DMS153 treated with DMSO at 0.1 percent for 48 hours (cell line): ENCODE data around the gene UST.
"Not testable (repeated sequence)": the region's sequence is repeated elsewhere in the genome, so short reads cannot be mapped to it uniquely, and the experiment has no call there.

Experiments used
- DNase-seq: peaks from one replicate; lab custom pipeline; 2025; ENCODE audit not compliant: unreplicated experiment; lab: John Stamatoyannopoulos, UW

UST gene

DNA sequence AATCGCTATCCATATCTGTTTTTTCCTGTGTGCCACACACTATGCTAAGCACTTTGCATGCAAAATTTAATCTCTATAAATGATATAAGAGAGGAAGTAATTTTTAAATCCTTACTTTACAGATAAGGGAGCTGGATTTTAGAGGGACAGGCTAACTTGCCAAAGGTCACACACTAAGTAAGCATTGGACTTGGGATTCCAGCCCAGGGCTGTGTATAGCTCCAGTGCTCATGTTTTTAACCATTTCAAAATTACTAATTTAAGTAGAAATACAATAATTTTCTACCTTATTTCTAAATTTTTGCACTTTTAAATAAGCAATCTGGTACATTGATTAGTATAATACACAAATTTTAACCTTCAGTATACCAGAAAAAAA lies 144.6 kb downstream of the UST start:
- no peak for DNase-seq

DNA sequence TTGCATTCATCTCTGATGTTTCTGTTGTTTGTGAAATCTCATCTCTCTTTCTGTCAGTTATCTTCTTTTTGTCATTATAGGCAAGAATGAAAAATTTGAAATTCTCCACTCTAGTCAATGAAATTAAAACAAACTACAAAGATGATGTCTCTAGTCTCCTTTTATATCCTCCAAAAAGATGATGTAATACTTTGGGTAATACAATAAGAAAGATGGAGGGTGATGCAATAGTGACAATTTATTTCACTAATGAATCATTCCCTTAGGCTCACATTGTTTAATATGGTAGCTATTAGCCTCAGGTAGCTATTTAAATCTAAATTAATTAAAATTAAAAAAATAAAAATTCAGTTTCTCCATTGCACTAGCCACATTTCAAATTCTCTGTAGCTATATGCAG lies 145.4 kb downstream of the UST start:
- DNase-seq, result no peak

DNA sequence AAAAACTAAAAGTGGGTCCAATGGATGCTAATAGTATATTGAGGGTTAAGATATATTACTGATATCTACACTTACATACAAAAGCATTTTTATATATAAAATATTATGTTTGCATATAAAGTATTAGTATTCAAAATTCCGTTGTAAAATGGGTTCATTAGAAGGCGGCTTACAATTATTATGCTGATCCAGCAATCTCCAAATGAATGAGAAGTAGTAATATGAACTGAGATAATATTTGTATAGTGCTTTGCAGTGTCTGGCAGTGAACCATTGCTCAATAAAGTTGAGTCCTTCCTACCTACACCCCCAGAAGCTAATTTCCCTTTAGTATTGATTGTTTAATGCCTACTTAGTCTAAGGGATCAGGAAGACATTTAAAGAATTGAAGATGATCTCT lies 146.2 kb downstream of the UST start:
- DNase-seq, result no peak

GRCh38 chr6:148893481-148893880 lies 146.7 kb downstream of the UST start:
- no peak for DNase-seq

DNA sequence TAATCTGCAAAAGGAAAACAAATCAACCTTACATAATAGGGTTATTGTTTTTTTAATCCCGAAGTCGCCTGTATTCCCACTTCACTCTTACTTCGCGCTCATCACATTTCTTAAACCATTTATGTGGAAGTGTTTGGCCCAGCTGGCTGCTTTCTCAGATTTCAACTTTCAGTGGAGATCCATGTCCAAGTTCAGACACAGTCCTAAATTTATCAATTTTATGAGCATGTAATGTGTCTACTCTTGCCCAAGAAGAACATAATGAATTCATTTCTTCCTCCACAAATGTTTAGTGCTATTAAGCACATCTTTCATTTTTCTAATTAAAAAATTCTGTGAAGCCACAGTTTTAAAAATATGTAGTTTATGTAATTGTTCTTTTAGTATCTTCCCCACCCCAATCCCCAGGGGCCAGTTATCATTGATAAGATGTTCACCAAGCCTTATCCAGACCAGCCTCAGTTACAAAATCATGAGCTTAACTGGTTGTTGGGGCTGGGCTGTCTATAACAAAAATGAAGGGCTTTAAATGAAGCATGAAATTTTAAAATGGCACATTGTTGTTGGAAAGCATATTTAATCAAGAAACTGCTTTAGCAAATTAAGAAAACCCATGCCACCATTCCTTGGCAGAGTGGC lies 151.7 kb downstream of the UST start:
- DNase-seq, result no peak

DNA sequence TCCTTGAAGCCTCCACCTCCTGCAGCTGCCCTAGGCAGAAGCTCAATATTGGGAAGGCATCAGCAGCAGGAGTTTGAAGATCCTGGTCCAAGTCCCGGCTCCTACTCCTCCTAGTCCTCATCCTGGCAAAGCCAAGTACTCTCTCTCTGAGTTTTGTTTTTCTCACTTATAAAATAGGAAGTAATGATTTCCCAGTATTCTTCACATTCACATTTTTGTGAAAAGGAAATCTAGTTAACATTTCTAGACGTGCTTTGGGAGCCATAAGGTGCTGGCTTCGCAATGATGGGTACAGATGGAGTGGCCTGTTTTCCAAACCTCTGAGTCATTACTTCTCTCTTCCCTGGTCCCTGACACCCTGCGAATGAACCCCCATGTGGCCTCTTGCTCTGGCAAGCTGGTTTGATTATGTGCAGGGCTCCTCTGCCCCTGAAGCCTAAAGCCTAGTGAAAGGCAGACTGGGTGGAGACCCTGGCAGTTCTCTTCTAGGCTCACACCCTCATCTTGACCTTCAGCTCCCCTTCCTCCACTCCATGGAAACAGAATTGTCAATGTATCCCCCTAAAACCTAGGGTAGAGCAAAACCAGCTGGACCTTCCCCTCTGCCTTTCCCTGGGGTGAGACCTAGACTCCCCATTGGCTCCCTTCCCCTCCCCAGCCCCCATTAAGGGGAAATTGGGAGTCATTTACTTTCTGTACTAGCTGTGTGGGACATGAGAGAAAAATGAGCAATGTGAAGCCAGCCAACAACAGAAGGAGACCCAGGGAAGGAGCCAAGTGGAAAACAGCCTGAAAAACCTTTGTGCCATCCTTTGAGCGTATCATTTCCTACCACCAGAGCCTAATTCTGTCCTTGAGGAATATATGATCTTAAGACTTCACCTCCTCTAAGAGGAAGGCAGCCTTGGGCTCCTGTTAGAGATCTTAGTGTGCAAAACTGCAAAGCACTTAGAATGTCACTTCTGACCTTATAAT lies 158.4 kb downstream of the UST start:
- no peak for DNase-seq

DNA sequence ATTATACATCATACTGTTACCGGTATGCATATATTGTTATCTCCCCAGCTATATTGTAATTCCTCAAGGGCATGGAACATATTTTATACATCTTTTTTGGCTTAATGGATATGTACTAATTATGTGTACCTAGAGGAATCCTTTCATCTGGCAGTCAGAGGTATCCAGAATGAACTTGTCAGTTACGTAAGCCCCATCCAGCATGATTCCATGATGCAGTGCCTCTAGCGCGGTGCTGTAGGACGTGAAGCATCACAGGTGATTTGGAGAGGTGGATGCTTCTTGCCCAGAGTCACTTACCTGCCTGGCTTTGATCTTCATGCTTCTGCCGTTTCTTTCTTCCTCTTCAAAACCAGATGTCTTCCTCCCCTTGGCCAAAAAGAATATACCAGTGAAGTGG lies 159.1 kb downstream of the UST start:
- no peak for DNase-seq

DNA sequence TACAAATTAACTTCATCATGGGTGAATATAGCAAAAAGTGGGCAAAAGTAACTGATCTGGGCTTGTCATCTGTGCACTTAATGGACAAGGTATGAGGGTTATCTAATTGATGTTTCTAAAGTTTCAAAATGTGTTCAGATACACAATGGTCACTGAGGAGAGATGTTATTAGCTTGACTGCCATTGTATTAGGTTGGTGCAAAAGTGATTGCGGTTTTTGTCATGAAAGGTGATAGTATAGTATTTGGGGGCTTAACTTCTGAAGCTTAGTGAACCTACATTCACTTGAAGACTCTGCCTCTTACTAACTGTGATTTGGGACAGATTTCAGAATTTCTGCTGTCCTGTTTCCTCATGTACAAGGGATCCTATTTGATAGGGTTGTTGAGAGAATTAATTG lies 159.6 kb downstream of the UST start:
- no peak for DNase-seq

GRCh38 chr6:148907573-148907972 lies 160.7 kb downstream of the UST start:
- DNase-seq, result no peak

DNA sequence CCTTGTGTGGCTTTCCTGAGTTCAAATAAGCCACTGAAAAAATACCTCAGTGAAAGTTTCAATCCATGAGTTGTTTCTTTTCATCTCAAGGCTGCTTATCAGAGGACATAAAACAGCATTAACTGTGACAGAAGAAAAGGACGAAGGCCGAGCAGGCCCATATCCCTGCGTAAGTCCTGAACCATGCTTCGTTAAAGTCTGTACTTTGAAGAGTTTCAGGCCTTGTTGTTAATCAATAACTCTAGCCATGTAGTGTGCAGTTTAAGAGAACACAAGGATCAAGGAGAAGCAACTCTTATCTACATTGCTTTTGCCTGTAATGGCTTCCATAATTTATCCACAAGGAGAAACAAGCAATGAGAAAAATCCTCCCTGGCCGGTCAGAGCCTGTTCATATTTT lies 165.4 kb downstream of the UST start:
- DNase-seq, result no peak

- DNase-seq, result no peak
Observed at GRCh38 chr6:148915810-148916209, 169.0 kb downstream of the UST start.

GRCh38 chr6:148916485-148916884 lies 169.7 kb downstream of the UST start:
- not testable (repeated sequence) for DNase-seq

GRCh38 chr6:148924226-148925012 lies 177.6 kb downstream of the UST start:
- no peak for DNase-seq

GRCh38 chr6:148925701-148926100 lies 178.9 kb downstream of the UST start:
- DNase-seq, result no peak

DNA sequence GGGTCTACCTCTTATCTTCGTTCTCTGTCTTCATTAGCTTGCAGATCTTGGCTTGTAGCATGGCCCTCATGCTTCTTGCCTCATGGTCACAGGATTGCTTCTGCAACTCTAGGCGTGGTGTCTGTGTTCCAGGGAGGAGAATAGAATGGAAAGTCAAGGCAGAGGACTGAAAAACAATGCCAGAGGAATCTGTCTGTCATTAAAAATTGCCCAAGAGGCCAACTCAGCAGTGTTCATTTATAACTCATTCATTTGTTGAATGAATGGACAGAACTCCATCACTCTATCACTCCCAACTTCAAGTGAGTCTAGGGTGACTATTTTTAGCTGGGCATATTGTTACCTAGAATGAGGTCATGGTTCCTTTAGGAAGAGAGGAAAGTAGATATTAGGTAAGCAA lies 179.6 kb downstream of the UST start:
- DNase-seq, result no peak

DNA sequence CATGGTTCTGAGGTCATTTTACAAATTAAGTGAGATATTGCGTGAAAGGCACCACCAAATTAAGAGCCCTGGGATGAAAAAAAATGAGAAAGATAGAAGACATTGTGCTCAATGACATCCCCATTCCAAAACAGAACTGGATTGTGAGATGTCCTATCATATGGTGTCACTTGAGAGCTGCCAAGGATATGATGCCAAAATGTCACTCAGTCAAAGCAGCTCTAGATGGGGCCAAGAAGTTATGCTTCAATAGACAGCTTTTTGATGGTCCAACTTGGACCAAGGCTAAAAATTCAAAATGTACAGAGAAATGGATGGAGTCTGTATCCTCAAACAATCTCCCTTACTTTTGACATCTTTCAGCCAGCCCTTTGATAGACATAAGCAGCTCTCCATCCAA lies 180.8 kb downstream of the UST start:
- no peak for DNase-seq

- no peak for DNase-seq
Observed at GRCh38 chr6:148928811-148929210, 182.0 kb downstream of the UST start.

- no peak for DNase-seq
Observed at GRCh38 chr6:148932208-148932607, 185.4 kb downstream of the UST start.

DNA sequence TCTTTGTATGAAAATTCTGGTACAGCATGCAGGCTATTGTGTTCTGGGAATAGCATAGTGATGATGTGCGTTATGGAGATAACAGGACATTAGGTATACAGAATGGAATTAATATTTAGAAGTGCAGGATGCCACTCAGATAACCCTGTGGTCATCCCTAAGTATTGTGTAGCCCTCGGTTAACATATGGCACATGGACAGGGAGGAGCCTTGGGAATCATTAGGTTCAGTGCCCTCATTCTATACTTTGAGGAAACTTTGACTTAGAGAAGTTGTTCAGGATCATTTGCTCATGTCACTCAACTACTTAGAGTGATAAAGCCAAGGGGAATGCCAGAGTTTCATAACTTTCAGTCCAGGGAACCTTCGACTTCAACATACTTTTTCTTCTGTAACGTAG lies 185.9 kb downstream of the UST start:
- DNase-seq, result no peak

DNA sequence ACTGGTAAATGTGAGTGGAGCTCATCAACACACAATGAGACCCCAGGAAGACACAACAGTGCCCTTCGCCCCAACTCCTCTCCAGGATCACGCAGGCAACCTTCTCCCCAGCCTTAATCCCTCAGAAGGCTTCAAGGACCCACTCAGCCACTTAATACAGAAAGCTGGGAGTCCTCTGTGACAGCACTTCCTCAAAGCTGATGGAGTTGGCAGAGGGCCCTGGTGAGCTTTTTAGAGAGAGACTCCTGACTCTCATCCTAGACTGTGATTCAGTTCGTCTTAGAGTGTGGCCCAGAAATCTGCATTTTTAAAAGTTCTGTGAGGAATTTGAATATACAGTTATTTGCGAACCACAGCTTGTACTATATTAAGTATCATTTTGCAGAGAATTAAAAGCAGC lies 187.7 kb downstream of the UST start:
- DNase-seq, result no peak

- no peak for DNase-seq
Observed at GRCh38 chr6:148934961-148935360, 188.1 kb downstream of the UST start.
